Cerebellar nuclear complex (tissue), 1 donor: ENCODE data around the gene PUS7.
"Not testable (repeated sequence)": the region's sequence is repeated elsewhere in the genome, so short reads cannot be mapped to it uniquely, and the experiment has no call there.

Experiments used
- DNase-seq, 2 experiments: peaks; one replicate each; lab custom pipeline; 2025; lab: John Stamatoyannopoulos, UW

Gene PUS7

DNA sequence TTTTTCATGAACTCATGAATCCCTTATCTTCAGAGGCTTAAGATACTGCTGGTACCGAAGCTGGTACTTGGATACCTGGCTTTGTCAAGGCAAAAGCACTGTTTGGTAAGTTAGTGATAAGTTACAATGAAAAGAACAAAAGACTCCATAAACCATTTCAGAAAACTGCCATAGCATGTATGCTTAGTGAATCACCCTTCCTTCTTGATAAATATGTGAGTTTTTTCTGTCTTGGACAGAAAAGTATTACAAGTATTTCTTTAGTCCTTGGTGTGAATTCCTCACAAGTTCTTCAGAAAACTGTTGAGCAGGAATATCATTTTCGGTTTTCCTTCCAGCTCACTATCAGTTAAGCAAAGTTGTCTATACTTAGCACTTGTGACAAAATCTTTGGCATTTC lies 25.6 kb downstream of the PUS7 start:
- no peak for DNase-seq

DNA sequence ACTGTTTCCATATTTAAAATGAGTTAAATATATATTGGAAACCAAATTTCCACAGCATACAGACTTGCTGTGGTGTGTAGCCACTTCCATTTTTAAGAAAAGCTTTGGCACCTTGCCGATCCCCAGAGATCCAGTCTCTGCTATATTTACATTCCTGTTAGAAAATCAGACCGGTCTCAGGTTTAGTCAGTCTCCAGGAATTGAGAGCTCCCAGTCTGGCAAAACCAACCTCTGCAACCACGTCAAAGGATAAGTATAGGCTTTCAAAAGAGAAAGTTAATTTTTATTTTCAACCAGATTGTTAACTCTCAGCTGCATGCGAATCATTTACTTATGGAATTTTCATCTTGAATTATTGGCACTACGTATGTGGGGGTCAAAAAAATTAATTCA lies 28.2 kb downstream of the PUS7 start:
- DNase-seq, result no peak

DNA sequence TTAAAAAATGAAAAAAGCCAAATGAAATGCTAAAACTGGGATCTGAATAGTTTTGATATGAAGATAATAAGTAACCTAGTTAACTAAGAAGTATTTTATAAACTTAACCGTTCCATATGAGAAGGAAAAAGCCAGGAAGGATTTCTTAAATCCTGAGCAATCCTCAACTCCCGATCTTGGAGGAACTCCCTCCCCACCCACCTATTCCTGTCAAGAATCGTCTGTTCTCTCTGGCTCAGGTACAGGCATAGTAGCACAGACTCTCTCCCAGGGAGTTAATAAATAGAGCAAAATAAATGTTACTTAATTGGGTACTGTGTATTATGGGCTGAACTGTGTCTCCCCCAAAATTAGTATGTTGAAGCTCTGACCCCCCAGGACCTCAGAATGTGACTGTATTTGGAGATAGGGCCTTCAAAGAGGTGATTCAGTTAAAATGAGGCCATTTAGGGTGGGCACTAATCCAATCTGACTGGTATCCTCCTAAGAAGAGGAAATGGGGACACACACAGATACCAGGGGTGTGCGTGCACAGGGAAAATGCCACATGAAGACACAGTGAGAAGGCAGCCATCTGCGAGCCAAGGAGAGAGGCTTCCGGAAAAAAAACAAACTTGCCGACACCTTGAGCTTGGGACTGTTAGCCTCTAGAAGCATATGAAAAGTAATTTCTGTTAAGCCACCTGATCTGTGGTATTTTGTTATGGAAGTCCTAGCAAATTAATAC lies 28.7 kb downstream of the PUS7 start:
- DNase-seq, result no peak

DNA sequence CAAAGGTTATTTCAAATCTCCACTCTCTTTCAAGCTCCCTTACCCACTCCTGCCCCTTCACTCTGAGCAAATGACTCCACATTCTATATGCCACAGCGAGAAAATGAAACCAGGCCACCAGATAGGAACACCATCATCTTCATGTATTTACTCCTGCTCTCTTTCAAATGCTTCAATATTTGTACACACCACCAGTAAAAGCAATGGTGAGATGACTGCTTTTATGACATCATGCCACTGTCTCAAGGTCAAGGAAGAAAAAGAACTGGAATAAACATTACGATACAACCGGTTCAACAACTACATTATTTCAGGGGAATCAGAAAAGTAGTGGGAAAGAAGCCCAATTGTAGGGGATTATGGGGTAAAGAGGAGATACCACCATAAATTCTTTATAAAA lies 32.7 kb downstream of the PUS7 start:
- DNase-seq, result no peak

DNA sequence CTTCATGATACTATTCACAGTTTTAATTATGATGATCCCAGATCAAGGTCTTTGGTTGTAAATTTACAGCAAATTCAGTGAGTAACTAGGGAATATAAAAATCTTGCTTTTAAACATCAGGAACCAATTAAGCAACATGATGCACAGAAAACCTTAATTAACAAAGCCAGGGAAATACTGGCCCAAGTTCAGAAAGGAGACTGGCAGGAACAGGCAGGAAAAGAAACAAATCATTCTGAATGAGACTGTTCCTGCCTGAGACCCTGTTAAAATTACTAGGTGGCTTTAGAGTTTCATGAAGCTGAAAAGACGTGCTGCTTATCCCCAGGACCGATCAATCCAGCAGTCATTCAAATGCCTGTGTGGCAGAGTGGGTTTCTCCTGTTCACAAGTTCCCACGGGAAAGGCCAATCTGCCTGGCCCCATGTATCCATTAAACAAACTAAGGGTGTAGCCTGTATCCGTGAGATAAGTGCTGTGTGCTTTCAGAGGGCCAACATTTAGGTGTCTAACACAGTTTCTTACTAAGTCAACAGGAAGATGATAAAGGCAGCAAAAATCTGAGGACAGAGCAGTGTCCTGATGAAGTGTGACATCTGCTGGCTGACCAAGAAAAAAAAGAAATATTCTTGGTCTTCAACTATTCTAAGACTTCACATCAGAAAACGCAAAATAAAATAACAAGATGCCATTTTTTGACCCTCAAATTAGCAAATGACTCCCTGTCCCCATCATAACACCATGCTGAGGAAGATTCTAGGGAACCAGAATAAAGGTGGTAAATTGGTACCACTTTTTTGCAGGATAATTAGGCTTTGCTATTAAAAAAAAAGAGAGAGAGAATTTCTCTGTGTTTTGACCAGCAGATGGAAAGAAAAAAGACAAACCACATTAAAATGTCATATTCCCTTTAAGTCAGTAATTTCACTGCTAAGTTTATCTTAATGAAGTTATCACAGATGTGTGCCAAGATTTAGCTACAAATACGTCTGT lies 34.2 kb downstream of the PUS7 start:
- no peak for DNase-seq

DNA sequence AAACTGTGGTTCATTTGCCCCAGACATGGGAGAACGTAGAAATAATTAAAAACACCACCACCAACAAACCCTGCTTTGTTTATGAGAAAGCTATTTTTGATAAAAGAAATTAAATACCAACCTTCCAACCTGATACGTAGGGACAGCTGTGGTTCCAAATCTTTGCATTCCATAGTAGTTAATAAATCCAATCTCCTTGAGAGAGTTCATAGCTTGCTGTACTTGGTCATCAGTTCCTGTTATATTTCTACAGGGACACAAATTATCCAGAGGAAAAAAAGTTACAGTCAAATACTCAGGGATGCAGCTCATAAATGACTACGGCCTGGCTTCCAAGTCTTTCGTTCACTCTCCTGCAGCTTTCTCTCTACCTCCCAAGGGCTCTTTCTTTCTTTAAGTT lies 41.1 kb downstream of the PUS7 start:
- DNase-seq, result no peak

DNA sequence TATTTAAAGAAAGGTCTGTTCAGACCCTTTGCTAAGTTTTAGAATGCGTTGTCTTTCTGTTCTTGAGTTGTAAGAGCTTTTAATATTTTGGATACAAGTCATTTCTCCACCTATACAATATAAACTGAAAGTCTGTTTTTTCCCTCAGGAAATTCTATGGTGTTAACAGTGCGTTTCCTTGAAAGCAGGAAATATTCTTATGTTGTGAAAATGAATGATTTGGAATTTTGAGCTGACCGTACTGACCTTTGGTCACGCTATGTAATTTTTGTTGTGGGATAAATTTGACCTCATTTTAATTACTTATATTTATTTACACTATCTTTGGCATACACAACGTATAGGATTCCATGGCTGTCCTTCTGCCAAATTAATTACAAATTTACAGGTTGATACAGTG lies 43.5 kb downstream of the PUS7 start:
- no peak for DNase-seq

DNA sequence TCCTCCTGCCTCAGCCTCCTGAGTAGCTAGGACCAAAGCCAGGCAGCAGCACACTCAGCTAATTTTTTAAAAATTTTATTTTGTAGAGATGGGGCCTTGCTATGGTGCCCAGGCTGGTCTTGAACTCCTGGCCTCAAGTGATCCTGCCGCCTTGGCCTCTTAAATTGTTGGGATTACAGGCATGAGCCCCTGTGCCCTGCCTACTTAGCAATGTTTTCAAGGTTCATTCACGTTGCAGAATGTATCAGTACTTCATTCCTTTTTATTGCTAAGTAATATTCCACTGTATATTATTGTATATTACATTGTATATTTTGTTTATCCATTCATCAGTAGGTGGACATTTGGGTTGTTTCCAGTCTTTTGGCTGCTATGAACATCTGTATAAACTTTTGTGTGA lies 44.2 kb downstream of the PUS7 start:
- DNase-seq, result no peak

DNA sequence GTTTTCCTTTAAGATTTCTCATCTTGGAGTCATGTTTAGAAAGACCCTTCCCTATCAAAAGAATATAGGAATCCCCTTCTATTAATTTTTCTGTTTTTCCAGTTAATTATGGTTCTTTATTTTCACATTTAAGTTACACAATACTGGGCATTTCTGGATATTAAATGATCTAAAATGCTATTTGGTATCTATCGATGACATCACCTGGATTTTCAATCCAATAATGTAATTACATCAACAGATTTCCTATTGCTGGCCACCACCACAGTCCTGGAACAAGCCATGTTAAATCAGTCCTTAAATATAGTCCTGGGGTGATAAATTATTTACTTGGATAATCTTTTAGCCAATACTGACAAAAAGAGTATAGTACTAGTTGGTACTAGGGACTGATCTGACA lies 48.0 kb downstream of the PUS7 start:
- no peak for DNase-seq

DNA sequence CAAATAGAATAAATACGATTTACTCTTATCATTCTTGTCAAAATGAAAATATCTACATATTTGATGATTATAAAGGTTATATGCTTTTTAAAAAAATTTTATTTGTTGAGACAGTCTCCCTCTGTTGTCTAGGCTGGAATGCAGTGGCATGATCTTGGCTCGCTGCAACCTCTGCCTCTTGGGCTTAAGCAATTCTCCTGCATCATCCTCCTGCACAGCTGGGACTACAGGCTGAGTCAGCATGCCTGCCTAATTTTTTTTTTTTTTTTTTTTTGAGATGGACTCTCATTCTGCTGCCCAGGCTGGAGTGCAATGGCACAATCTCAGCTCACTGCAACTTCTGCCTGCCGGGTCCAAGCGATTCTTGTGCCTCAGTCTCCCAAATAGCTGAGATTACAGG lies 48.9 kb downstream of the PUS7 start:
- DNase-seq, result no peak

DNA sequence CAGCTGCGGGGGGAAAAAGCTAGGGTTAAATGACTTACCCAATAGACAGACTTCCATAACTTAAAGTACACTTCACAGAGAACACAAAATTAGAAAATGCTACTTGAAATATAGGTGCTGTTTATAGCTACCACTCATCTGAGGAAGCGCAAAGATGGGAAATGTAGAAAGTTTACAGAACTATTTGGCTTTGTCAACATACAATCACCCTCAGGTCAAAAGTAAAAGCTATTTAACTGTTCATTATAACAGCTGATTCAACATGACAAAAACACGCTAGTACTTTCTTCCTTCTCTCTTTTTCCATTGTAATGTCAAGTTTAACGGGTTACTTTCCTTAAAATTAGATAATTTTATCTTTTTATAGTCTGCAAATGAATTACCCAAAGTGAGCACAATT lies 51.2 kb downstream of the PUS7 start:
- no peak for DNase-seq

DNA sequence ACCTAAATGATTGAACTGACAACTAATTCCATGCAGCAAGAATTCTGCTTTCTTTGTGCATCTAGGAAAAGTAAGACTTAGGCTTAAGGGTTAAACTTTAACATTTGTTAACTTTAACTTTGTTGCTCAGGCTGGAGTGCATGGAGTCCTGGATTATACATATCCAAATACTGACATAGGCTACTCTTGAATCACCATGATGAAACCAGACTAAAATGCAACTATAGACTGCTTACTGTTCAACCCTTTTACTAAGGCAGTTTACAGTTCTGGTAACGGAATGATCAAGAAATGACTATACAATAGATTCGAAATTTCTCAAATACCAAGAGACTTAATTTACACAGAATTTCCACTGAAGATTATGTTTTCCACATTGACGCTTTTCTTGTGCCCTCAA lies 52.0 kb downstream of the PUS7 start:
- DNase-seq, result no peak

DNA sequence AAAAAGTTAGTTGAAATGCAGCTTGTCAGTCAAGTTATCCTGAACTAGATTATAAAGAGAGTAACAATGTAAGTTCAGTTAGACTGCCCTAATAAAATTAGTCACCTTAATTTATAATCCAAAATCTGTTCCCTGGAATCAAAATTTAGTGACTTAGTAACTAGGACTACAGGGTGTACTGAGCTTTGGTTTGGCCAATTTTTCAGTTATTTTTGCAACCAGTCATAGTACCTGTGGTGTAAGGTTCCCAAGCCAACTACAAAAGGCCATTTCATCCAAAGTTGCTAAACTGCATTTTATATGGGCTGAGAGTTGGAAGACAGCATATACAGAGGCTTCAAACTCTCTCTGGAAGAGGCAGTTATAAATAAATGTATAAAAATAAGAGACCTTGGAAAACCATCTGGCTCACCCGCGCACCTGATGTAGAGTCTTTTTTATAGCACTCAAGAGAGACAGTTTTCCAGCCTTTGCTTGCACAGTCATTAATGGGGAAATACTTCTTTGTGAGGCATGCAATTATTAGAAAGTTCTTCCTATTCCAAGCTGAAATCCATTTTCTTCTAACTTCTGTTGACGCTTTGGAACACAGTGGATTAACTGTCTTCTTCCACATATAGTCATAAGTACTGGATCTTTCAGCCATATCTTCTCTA lies 59.2 kb downstream of the PUS7 start:
- no peak for DNase-seq

DNA sequence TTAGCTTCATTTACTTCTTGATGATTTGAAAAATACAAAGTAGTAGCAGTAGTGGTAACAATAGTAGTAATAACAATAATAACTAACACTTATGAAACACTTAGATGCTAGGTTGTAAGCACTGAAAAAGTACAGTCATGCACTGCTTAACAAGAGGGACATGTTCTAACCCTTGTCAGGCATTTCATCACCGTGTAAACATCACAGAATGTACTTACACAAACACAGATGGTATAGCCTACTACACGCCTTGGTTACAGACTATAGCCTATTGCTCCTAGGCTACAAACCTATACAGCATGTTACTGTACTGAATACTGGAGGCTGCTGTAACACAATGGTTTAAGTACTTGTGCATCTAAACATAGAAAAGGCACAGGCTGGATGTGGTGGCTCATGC lies 60.6 kb downstream of the PUS7 start:
- DNase-seq, result no peak

DNA sequence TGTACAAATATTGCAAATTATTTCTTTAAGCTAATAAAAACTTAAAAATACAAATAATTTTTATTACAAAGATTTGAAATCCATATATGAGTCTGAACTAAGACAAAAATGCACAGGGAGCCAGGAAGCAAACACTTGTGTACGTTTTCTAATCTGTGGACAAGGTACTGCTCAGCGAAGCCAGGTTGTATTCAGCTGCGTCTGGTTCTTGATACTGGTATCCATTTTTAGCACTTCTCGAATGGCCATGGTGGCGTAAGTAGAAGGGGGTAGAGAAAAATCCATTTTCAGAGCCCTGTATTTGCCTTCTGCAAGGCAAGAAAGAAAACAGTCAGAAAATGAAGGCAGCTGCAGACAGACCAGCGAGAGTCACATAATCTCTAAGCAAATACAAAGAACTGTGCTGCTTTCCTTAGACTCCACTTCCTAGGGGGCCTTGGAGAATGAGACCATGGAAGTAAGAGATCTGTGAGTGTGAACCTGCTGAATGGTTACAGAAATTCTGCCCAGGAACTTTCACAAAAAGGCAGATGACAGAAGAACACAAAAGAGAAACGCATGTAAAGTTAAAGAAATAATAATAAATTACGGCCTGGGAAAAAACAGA lies 64.3 kb downstream of the PUS7 start:
- no peak for DNase-seq

DNA sequence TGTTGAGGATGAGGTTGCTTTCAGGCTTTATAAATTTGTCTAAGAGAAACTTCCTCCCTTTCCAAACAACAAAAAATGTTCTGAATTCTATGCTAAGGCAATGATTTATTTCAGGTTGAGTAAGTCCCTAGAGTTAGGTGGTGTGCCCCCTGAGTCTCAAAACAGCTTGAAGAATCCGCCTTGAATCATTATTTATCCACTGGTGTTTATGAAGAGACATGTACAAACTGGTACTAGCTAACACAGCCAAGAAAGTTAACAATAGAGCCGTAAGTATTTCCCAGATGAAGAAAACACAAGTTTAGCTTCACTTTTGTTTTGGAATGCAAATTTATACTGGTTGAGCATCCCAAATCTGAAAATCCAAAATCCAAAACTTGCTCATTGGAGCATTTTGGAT lies 67.2 kb downstream of the PUS7 start:
- no peak for DNase-seq

DNA sequence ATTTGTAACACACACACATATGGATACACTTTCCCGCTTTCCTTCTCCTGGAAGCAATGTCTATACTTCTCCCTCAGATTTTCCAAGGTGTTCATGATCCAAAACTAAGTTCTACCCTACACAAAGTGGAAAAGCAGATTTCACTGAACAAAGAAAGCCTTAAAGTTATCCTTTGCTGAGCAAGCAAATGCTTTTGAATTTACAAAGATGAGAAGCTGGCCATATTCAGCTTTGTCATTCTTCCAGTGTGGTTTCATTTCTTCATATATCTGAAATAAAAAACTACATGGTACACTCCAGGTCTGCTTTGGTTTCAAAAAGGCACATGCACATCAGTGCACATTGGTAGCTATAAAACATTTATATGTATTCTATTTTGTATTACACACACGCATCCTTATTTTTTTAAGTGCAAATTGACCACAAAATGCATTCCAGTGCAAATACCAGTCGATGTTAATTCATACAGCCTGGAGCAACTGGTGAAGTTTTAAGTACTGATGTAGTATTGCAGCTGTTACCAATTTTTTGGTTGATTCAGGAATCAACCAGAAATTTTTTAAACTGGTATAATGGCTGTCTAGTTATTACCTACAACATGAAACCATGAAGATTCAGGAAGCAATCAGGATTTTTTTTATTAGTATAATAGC lies 67.8 kb downstream of the PUS7 start:
- DNase-seq, result no peak

DNA sequence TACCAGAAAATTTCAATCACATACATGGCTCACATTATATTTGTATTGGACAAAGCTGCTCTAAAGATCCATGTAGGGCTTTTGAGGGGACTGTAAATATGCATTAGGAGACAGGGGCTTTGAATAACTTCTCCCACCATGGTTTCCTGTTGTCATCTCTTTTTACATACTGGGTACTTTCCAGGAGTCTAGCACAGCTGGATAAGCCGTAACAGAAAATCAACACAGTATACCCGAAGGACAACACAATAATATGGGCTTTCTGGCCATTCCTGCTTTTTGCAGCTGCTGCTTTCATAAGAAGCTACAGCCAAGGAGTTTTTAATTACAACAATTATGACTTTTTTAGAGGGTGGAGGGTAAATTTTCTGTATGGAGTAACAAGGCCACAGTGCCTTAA lies 70.0 kb downstream of the PUS7 start:
- DNase-seq, result no peak

DNA sequence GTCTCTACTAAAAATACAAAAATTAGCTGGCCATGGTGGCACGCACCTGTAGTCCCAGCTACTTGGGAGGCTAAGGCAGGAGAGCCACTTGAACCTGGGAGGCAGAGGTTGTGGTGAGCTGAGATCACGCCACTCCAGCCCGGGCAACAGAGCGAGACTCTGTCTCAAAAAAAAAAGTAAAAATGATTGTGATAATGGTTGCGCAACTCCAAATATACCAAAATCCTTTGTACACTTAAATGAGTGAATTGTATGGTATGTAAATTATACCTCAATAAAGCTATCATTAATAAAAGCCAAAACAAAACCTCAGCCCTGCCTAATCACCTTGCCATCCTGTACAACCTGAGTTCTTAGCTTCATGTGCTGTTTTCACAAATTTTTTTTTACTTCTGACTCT lies 71.2 kb downstream of the PUS7 start:
- DNase-seq, result not testable (repeated sequence)

DNA sequence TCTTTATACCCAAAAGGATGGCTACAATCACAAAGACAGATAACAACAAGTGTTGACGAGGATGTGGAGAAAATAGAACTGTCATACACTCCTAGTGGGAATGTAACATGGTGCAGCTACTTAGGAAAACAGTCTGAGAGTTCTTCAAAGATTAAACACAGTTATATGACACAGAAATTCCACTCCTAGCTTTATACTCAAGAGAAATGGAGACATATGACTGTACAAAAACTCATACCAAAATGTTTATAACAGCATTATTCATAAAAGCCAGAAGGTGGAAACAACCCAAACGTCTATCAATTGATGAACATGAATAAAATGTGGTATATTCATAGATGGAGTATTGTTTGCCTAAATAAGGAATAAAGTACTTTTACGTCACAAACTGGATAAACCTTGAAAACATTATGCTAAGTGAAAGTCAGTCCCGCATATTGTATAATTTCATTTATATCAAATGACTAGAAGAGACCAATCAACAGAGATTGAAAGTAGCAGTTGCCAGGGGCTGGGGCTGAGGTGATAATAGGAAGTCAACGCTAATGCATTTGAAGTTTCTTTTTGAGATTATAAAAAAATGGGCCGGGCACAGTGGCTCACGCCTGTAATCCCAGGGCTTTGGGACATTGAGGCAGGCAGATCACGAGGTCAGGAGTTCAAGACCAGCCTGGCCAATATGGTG lies 71.8 kb downstream of the PUS7 start:
- DNase-seq, result no peak

DNA sequence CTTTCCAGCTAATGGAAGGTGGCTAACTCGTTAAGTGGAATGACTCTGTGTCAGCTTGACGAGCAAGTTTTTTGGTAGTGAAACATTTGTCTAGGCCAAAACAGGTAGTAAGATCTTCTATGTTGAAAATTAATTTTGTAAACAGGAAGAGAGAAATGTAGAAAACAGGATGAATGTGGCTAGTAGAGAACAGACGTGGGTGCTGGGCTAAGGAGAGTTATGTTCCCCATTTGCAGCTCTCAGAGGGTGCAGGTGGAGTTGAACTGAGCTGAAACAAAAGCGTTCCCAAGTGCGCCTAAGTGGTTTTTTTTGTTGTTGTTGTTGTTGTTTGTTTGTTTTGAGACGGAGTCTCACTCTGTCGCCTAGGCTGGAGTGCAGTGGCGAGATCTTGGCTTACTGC lies 73.9 kb downstream of the PUS7 start:
- no peak for DNase-seq
